GM23248 (cell line): Measurements from ENCODE around the gene FBLN2.

Experiments used
- EZH2 ChIP-seq: fragments of 200-600 bp; sonication (generic); IDR thresholded peaks from 2 replicates; pipeline ENCODE4 v1.6.1; 2018; ENCODE audit warnings: antibody characterized with exemption, mild to moderate bottlenecking; ENCODE audit not compliant: insufficient read depth, poor library complexity, severe bottlenecking
- EZH2phosphoT487 ChIP-seq: fragments of 200-600 bp; sonication (generic); IDR thresholded peaks from 2 replicates; pipeline ENCODE4 v1.6.1; 2018; ENCODE audit warnings: antibody characterized with exemption, moderate library complexity, mild to moderate bottlenecking, low read depth; ENCODE audit not compliant: insufficient read depth

DNA sequence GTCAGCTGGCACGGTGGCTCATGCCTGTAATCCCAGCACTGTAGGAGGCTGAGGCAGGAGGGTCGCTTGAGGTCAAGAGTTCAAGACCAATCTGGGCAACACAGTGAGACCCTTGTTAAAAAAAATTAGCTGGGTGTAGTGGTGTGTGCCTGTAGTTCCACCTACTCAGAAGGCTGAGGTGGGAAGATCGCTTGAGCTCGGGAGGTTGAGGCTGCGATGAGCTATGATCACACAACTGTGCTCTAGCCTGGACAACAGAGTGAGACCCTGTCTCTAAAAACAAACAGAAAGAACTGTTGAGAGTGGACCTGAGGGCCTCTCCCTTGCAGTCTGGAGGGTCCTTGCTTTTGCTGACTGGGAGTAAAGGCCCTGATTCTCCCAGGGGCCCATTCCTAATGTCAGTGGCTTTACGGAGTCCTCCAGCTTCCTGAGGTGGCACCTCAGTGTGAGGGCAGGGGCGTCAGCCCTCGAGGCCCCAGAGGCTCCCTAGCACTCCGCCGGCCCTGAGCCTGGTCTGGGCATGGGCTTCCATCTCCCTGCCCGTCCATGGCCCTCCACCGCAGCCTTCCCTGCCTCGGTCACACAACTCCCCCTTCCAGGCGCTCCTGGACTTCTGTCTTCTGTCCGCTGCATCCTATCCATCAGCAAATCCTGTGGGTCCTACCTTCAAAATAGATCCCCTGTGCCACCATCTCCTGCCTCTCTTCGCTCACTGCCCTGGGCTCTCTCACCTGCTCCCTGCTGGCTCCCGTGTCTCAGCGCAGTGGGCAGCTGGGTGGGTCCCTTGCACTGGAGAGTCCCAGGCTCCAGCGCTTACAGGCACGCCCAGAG, 19.0 kb downstream of the FBLN2 start:
- TF ChIP-seq EZH2phosphoT487 (no peak), EZH2 (no peak)
